GM21576 (cell line): Measurements from ENCODE around the gene SNX21.
"Not testable (repeated sequence)": the region's sequence is repeated elsewhere in the genome, so short reads cannot be mapped to it uniquely, and the experiment has no call there.

Experiments used
- ATAC-seq: cut with Tn5 transposase; IDR thresholded peaks from one replicate; pipeline ENCODE4 v1.9.1; 2021; ENCODE audit warnings: mild to moderate bottlenecking, moderate library complexity; ENCODE audit not compliant: unreplicated experiment

Gene SNX21

GRCh38 chr20:45821947-45822346 is 11.7 kb upstream of the SNX21 start:
- no peak for ATAC-seq

GRCh38 chr20:45822857-45823256 is 10.7 kb upstream of the SNX21 start:
- no peak for ATAC-seq

DNA sequence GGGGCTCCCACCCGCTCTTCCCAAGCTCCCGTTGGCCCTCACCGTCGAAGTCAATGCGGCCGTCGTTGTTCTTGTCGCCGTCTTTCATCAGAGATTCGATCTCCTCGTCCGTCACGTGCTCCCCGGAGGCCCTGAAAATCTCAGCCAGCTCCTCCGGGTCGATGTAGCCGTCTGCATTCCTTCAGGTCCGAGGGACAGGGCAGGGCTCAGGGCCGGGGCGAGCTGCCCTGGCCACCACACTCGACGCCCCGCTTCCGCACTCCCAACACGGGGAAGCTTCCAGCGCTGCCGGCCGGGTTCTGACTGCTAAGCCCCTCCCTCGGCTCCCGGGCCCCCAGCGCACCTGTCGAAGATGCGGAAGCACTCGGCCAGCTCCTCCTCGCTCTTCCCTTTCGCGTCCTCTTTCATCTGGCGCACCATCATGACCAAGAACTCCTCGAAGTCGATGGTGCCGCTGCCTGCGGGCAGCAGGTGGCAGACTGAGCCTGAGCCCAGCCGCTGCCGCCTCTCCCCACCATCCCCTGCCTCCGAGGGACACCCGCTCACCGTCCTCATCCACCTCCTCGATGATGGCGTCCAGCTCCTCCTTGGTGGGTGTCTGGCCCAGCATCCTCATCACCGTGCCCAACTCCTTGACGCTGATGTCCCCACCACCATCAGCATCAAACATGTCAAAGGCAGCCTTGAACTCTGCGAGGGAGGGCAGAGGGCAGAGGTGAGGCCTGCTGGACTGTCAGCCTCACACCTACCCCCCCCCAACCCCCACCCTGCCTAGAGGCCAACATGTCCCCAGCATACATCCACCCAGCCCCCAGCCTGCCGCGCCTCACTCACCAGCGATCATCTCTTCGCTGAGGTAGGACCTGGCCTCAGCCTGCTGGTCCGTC is 9.4 kb upstream of the SNX21 start:
- ATAC-seq: no peak

- ATAC-seq: no peak
Observed at GRCh38 chr20:45826381-45827019, 7.1 kb upstream of the SNX21 start.

- no peak for ATAC-seq
Observed at GRCh38 chr20:45827030-45827652, 6.5 kb upstream of the SNX21 start, which contains the start of gene TNNC2. Gene TNNC2 (minus strand): TSS chr20:45827312. CDS start chr20:45827248, 64 bp downstream.

- ATAC-seq: no peak
Observed at GRCh38 chr20:45827712-45828111, 5.9 kb upstream of the SNX21 start.

- ATAC-seq: no peak
Observed at GRCh38 chr20:45828589-45828988, 5.0 kb upstream of the SNX21 start.

- ATAC-seq: not testable (repeated sequence)
Observed at GRCh38 chr20:45829673-45830106, 3.9 kb upstream of the SNX21 start.

DNA sequence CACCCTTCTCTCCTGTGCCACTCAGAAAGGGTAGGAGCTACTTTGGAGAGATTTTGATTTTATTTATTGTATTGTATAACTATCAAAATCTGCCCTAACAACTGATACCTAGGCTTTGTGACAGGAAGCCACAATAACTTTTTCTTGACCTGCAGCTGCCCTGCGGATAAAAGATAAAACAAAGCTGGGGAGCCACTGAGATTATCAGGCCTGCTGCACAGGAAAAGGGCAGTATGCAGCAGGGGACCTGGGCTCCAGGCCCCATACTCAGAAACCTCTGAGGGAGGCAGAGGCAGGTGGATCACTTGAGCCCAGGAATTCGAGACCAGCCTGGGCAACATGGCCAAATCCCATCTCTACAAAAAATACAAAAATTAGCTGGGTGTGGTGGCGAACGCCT is 980 bp upstream of the SNX21 start:
- ATAC-seq: no peak

GRCh38 chr20:45833883-45834796 is 541 bp downstream of the SNX21 start:
- no peak for ATAC-seq

GRCh38 chr20:45834797-45835161 is 1.2 kb downstream of the SNX21 start:
- ATAC-seq: no peak

DNA sequence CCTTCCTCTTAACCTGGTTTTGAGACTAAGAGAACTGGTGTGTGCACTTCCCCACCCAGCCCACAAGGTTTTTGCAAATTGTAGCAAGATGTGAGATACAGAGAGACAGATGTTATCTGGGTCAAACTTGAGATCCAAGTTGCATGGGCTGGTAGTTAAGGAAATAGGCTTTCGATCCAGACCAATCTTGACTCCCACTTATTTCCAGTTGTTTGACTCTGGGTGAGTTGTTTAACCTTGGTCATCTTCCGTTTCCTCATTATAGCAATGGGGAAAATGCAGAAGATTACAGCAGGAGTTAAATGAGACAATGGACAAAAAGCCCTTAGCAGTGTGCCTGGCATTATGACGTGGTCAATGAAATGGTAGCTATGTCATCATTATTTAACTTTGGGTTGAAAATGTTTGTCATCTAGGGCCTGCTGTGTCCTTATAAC is 1.7 kb downstream of the SNX21 start:
- ATAC-seq: no peak

GRCh38 chr20:45835825-45836224 is 2.2 kb downstream of the SNX21 start:
- no peak for ATAC-seq

- ATAC-seq: no peak
Observed at GRCh38 chr20:45836841-45837240, 3.2 kb downstream of the SNX21 start.

- ATAC-seq: no peak
Observed at GRCh38 chr20:45840700-45841198, 7.2 kb downstream of the SNX21 start.

GRCh38 chr20:45841407-45842129 is 8.0 kb downstream of the SNX21 start:
- no peak for ATAC-seq

DNA sequence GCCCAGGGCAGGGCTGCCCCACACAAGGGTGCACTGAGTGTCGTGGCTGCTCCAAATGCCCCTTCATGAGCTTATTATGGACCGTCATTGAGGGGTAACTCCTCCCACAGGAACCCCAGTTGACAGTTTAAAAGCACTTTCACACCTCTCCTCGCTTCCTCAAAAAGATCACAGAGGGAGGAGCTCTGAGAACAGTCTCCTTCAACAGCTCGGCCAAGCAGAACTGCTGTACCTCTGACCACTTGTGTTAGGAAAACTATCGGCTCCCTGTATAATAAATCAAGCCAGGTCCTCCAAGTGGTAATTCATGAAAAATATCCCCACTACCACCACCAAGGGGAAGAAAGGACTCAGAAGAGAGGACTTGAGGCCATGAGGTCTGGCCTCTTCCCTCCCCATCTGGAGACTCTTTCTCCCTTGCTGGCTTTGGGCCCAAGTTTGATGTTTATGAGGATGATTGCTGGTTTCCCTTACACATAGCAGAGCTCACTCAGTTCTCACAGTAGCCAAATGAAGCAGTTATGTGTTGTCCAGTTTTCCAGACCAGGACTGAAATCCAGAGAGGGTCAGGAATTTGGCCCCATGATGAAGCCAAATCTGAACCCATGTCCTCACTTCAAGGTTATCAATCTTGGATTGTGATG is 8.7 kb downstream of the SNX21 start:
- no peak for ATAC-seq

DNA sequence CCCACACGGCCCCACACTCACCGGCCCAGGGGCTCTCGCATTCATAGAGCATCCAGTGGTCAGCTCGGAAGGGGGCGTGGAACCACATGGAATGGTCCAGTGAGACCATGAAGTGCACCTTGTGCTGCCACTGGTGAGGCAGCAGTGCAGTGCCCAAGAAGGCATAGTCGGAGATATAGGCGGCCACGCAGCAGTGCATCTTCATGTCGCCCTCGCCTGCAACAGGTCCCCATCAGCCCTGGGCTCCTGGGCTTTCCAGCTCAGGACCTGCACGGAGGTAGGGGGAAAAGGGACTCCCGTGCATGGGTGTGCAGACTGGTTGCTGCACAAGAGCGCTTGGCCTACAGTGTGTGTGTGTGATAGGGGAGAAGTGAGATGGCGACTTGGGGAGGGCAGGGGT is 9.9 kb downstream of the SNX21 start:
- ATAC-seq: no peak

DNA sequence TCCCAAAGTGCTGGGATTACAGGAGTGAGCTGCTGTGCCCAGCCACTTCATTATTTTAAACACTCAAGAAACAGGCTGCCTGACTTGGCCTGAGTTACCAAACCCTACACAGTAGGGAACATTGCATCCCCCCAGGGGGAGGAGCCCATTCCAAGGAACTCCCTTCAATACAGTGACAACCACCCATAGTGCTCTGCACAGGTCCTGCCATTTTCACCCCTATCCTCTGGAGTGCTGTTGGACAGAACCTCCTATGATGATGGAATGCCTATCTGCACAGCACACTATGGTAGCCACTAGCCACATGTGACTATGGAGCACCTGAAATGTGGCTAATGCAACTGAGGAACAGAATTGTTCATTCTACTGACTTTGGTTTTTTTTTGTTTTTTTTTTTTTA is 11.9 kb downstream of the SNX21 start:
- ATAC-seq: no peak
